CD8-positive, alpha-beta memory T cell (primary cell): ENCODE results near the gene MERTK. TPM values are rescaled to one million over a fixed set of nuclear protein-coding genes. Genes with fewer than 3 reads are reported as not detected.

Source experiments
- CTCF ChIA-PET: fragments of 350-600 bp; sonication (Branson Sonifier 250); formaldehyde crosslinking; loops from one replicate; lab custom pipeline; 2021; ENCODE audit warnings: antibody characterized with exemption; lab: Charles Lee
- POLR2A ChIA-PET: fragments of 350-600 bp; sonication (Branson Sonifier 250); formaldehyde crosslinking; loops from one replicate; lab custom pipeline; 2021; ENCODE audit warnings: antibody characterized with exemption; lab: Charles Lee
- DNase-seq, 5 donors: peaks; one replicate each; pipeline versions ENCODE4 v3.0.0 to v3.0.0-alpha.2; 2020 to 2022; ENCODE audit warnings: mixed read lengths in 1 of 5
- H3K27ac ChIP-seq: one replicate; pipeline ENCODE4 v1.7.0; 2013; ENCODE audit warnings: low read depth, mild to moderate bottlenecking, low read length, moderate library complexity
- H3K27me3 ChIP-seq: 2 replicates; pipeline ENCODE4 v1.7.0; 2013; ENCODE audit warnings: low read length, mild to moderate bottlenecking; ENCODE audit not compliant: insufficient read depth, poor library complexity, severe bottlenecking
- H3K36me3 ChIP-seq: 2 replicates; pipeline ENCODE4 v1.7.0; 2013; ENCODE audit warnings: mild to moderate bottlenecking, low read length, moderate library complexity; ENCODE audit not compliant: insufficient read depth
- H3K4me1 ChIP-seq: 2 replicates; pipeline ENCODE4 v1.7.0; 2013; ENCODE audit warnings: mild to moderate bottlenecking, low read length, moderate library complexity; ENCODE audit not compliant: insufficient read depth
- H3K4me3 ChIP-seq: 2 replicates; pipeline ENCODE4 v1.7.0; 2013; ENCODE audit warnings: mild to moderate bottlenecking, low read length
- H3K9me3 ChIP-seq: 2 replicates; pipeline ENCODE4 v1.7.0; 2013; ENCODE audit warnings: mild to moderate bottlenecking, low read length
- H3K27ac Mint-ChIP-seq, 8 donors: one replicate each; pipeline ENCODE4 v1.8.0; 2020 to 2021; ENCODE audit warnings: mixed read lengths in 8 of 8, mild to moderate bottlenecking in 6 of 8, inconsistent platforms in 3 of 8, moderate library complexity in 3 of 8
- H3K27me3 Mint-ChIP-seq, 2 donors: one replicate each; pipeline ENCODE4 v1.8.0; 2020 to 2021; ENCODE audit warnings: mixed read lengths in 2 of 2, mild to moderate bottlenecking in 1 of 2, moderate library complexity in 1 of 2
- H3K36me3 Mint-ChIP-seq, 3 donors: one replicate each; pipeline ENCODE4 v1.8.0; 2020 to 2021; ENCODE audit warnings: mixed read lengths in 3 of 3, inconsistent platforms in 1 of 3, mild to moderate bottlenecking in 1 of 3
- H3K4me1 Mint-ChIP-seq, 3 donors: one replicate each; pipeline ENCODE4 v1.8.0; 2020 to 2021; ENCODE audit warnings: mixed read lengths in 3 of 3, inconsistent platforms in 1 of 3, mild to moderate bottlenecking in 1 of 3
- H3K4me3 Mint-ChIP-seq, 7 donors: one replicate each; pipeline ENCODE4 v1.8.0; 2020 to 2021; ENCODE audit warnings: mixed read lengths in 7 of 7, mild to moderate bottlenecking in 6 of 7, moderate library complexity in 4 of 7, inconsistent platforms in 2 of 7
- H3K9me3 Mint-ChIP-seq, 5 donors: one replicate each; pipeline ENCODE4 v1.8.0; 2020 to 2022; ENCODE audit warnings: mixed read lengths in 5 of 5, mild to moderate bottlenecking in 3 of 5, moderate library complexity in 2 of 5, inconsistent platforms in 1 of 5
- polyA plus RNA-seq: library from polyadenylated mRNA; unstranded; fragments of 300-500 nt; fragmentation: Illumina TruSeq; gene quantifications from one replicate; pipeline ENCODE4 v1.2.3, GENCODE V29; 2021
- total RNA-seq, 2 experiments: library from RNA; stranded (reverse); gene quantifications; one replicate each; pipeline ENCODE4 v1.2.3, GENCODE V29; 2021

MERTK gene
- total and polyA plus RNA-seq, 3 experiments from 2014 or later, result 0.14 to 0.88 (median 0.75) TPM

DNA sequence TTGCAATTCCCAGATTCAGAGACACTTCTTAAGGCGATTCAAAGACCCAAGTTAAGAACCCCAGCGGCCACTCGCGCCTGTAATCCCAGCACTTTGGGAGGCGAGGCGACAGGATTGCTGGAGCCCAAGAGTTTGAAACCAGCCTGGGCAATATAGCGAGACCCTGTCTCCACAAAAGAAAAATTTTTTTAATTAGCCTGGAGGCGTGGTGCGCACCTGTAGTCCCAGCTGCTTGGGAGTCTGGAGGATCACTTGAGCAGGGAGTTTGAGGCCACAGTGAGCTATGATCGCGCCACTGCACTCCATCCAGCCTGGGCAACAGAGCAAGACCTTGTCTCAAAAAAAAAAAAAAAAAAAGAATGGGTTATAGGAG, 13.8 kb upstream of the MERTK start:
- ChIA-PET POLR2A (interaction anchor here (0.7 kb wide), 1 partner anchor 1363 kb away, joined by 6 read pairs; no protein-coding TSS in a partner anchor), CTCF (no interaction called here)
- no peaks in the 10 kb centered on the region for H3K27me3 ChIP-seq
- H3K4me1 ChIP-seq, result peaks cover 8% of the 10 kb centered on the region
- no peaks in the 10 kb centered on the region for H3K36me3 ChIP-seq
- H3K27me3 Mint-ChIP-seq, result no peaks in the 10 kb centered on the region
- no peak for DNase-seq
- peak overlapping the region; percentile 83 to 99 (median 96) for H3K27ac Mint-ChIP-seq
- H3K27ac ChIP-seq, result peak overlapping the region; percentile 96
- H3K4me1 Mint-ChIP-seq, result peaks cover 12 to 26% (median 19%) of the 10 kb centered on the region in 3 donors
- H3K36me3 Mint-ChIP-seq, result peaks cover 0 to 11% (median 2%) of the 10 kb centered on the region in 3 donors
- H3K9me3 ChIP-seq, result no peaks in the 10 kb centered on the region
- peak overlapping the region; percentile 92 to 98 (median 94) for H3K4me3 Mint-ChIP-seq
- peak overlapping the region; percentile 98 for H3K4me3 ChIP-seq
- no peaks in the 10 kb centered on the region for H3K9me3 Mint-ChIP-seq

DNA sequence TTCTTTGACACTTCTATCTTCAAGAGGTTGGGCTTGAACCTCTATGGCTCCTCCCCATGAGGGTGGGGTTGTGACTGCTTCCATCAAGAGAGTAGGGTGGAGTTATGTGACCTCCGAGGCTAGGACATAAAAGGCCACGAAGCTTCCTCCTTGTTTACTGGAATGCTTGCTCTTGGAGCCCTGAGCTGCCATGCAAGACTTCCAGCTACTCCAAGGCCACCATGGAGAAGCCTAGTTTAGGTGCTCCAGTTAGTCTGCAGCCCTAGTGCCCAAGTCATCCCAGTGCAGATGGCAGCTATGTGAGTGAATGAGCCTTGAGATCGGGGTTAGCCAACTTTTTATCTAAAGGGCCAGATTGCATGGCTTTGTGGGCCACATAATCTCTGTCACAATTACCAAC, 2.4 kb upstream of the MERTK start:
- Mint-ChIP-seq H3K4me3 (peak overlapping the region in 1 of 7 donors; percentile 53), H3K27me3 (peaks cover 12 to 46% of the 10 kb centered on the region in 2 donors), H3K27ac (peak overlapping the region in 1 of 8 donors; percentile 18), H3K9me3 (no peaks in the 10 kb centered on the region), H3K4me1 (peaks cover 5 to 24% (median 16%) of the 10 kb centered on the region in 3 donors), H3K36me3 (no peaks in the 10 kb centered on the region)
- Histone ChIP-seq H3K36me3 (no peaks in the 10 kb centered on the region), H3K27ac (no peak overlapping the region), H3K4me1 (peaks cover 5% of the 10 kb centered on the region), H3K27me3 (no peaks in the 10 kb centered on the region), H3K4me3 (no peak overlapping the region), H3K9me3 (no peaks in the 10 kb centered on the region)
- DNase-seq, result no peak
- ChIA-PET CTCF (interaction anchor here (1.5 kb wide), 1 partner anchor 23 kb away, joined by 3 read pairs; no protein-coding TSS in a partner anchor), POLR2A (no interaction called here)

DNA sequence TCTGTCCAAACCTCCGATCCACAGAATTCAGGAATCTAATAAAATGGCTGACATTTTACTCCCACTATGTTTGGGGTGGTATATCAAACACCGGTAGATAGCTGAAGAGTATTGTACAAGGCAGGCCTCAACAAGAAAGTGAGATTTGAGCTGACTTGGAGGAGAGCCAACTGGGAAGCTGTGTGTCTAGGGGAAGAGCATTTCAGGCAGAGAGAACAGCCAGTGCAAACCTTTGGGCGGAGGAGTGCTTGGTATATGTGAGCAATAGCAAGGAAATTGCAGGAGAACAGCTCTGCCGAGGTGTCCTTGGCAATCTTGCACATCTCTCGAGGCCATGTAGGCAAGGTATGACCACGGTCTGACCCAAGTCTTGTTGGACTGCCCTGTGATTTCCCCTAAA, 1.8 kb upstream of the MERTK start:
- no peaks in the 10 kb centered on the region for H3K9me3 Mint-ChIP-seq
- no peaks in the 10 kb centered on the region for H3K9me3 ChIP-seq
- H3K4me1 ChIP-seq, result peaks cover 5% of the 10 kb centered on the region
- H3K36me3 ChIP-seq, result no peaks in the 10 kb centered on the region
- DNase-seq, result no peak
- peaks cover 5 to 24% (median 16%) of the 10 kb centered on the region in 3 donors for H3K4me1 Mint-ChIP-seq
- no peak overlapping the region for H3K27ac Mint-ChIP-seq
- peaks cover 12 to 46% of the 10 kb centered on the region in 2 donors for H3K27me3 Mint-ChIP-seq
- CTCF ChIA-PET, result interaction anchor here (1.5 kb wide), 1 partner anchor 23 kb away, joined by 3 read pairs; no protein-coding TSS in a partner anchor
- H3K27ac ChIP-seq, result no peak overlapping the region
- no peak overlapping the region for H3K4me3 ChIP-seq
- no peaks in the 10 kb centered on the region for H3K27me3 ChIP-seq
- H3K36me3 Mint-ChIP-seq, result no peaks in the 10 kb centered on the region
- POLR2A ChIA-PET, result no interaction called here
- peak overlapping the region in 6 of 7 donors; percentile 29 to 57 (median 40) for H3K4me3 Mint-ChIP-seq

DNA sequence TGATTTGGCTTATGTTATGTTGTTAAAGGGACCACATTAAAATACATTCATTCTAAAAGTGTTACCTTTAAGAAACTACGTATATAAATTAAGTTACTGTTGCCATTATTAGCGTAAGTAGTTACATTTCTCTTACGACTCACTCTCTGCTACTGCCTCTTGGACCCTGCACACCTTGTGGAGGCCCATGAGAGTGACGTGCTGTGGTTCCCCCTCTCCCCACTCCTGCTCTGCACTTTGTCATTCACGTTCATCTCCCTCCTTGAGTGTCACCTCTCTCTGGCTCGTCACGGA, 830 bp upstream of the MERTK start:
- DNase-seq, result no peak
- H3K4me3 ChIP-seq, result peak overlapping the region; percentile 44
- no peaks in the 10 kb centered on the region for H3K36me3 ChIP-seq
- H3K9me3 Mint-ChIP-seq, result no peaks in the 10 kb centered on the region
- peak overlapping the region in 1 of 8 donors; percentile 21 for H3K27ac Mint-ChIP-seq
- peaks cover 5 to 24% (median 16%) of the 10 kb centered on the region in 3 donors for H3K4me1 Mint-ChIP-seq
- no peaks in the 10 kb centered on the region for H3K9me3 ChIP-seq
- H3K27me3 ChIP-seq, result no peaks in the 10 kb centered on the region
- H3K27me3 Mint-ChIP-seq, result peaks cover 12 to 46% of the 10 kb centered on the region in 2 donors
- no peak overlapping the region for H3K27ac ChIP-seq
- no peaks in the 10 kb centered on the region for H3K36me3 Mint-ChIP-seq
- POLR2A ChIA-PET, result no interaction called here
- peaks cover 5% of the 10 kb centered on the region for H3K4me1 ChIP-seq
- H3K4me3 Mint-ChIP-seq, result peak overlapping the region; percentile 70 to 88 (median 77)
- CTCF ChIA-PET, result no interaction called here

DNA sequence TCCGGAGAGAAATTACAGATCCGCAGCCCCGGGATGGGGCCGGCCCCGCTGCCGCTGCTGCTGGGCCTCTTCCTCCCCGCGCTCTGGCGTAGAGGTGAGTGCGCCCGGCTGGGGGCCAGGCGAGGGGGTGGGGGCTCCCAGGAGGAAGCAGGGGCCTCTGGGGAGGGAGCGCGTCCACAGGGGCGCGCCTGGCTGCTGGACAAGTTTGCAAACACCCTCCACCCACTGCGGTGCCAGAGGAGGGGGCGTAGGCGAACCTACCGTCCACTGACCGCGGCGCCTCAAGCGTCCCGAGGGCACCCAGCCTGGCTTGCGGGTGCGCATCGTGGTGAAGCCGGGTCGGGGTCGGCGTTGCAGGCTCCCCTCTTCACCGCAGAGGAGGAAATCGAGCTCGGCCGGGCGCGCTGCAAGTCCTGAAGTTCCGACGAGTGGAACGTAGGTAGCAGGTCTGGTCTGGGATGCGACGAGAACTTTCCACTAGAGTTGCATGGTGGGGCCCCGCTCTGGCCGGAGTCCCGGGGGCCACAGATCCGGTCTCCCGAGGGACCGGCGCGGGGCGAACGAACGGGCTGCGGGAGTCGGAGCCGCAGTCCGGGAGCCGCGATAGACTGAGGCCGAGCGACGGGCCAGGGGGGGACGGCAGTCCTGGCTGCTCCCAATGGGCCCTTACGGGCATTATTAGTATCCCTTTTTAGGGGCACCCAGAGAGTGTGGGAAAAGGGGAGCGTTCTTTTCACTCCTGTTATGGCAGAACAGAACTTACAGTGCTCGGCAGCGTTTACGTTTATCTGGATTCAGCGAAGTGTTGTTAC, 502 bp downstream of the MERTK start:
- CTCF ChIA-PET, result no interaction called here
- Histone ChIP-seq H3K9me3 (no peaks in the 10 kb centered on the region), H3K27me3 (no peaks in the 10 kb centered on the region), H3K36me3 (no peaks in the 10 kb centered on the region), H3K4me1 (peaks cover 5% of the 10 kb centered on the region), H3K27ac (no peak overlapping the region), H3K4me3 (peak overlapping the region; percentile 50)
- no peaks in the 10 kb centered on the region for H3K36me3 Mint-ChIP-seq
- H3K4me3 Mint-ChIP-seq, result peak overlapping the region; percentile 73 to 85 (median 79)
- H3K27ac Mint-ChIP-seq, result peak overlapping the region in 1 of 8 donors; percentile 43
- peaks cover 5 to 24% (median 16%) of the 10 kb centered on the region in 3 donors for H3K4me1 Mint-ChIP-seq
- H3K9me3 Mint-ChIP-seq, result no peaks in the 10 kb centered on the region
- peak in 3 of 5 donors; percentile 9 to 47 (median 21) for DNase-seq
- peaks cover 12 to 40% of the 10 kb centered on the region in 2 donors for H3K27me3 Mint-ChIP-seq
- POLR2A ChIA-PET, result no interaction called here

DNA sequence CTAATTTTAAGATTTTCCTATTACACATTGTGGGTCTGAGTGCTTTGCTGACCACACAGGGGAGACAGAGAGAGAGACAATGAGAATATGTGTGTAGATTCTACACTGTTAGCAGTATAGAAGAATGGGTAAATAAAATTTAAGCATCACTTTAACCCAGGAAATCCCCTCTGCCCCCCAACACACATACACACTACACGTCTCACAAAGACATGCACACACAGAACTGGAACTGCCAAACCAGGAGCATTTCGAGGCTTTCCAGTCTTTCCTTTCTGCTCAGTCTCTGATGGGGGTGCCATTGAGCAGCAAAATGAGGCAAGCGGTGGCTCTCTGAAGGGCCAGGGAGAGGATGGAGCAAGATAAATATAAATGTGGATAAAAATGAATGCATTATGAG, 2.5 kb downstream of the MERTK start:
- H3K27me3 ChIP-seq, result no peaks in the 10 kb centered on the region
- H3K4me3 ChIP-seq, result no peak overlapping the region
- H3K27ac Mint-ChIP-seq, result no peak overlapping the region
- H3K27me3 Mint-ChIP-seq, result peaks cover 12 to 27% of the 10 kb centered on the region in 2 donors
- peak overlapping the region in 1 of 7 donors; percentile 85 for H3K4me3 Mint-ChIP-seq
- ChIA-PET POLR2A (no interaction called here), CTCF (interaction anchor here (1.3 to 1.7 kb wide), 2 partner anchors 10 to 13 kb away, joined by 3 to 4 read pairs; no protein-coding TSS in a partner anchor)
- H3K36me3 ChIP-seq, result no peaks in the 10 kb centered on the region
- no peaks in the 10 kb centered on the region for H3K9me3 Mint-ChIP-seq
- DNase-seq, result no peak
- no peaks in the 10 kb centered on the region for H3K36me3 Mint-ChIP-seq
- no peak overlapping the region for H3K27ac ChIP-seq
- H3K4me1 Mint-ChIP-seq, result peaks cover 5 to 24% (median 16%) of the 10 kb centered on the region in 3 donors
- no peaks in the 10 kb centered on the region for H3K9me3 ChIP-seq
- H3K4me1 ChIP-seq, result peaks cover 5% of the 10 kb centered on the region

DNA sequence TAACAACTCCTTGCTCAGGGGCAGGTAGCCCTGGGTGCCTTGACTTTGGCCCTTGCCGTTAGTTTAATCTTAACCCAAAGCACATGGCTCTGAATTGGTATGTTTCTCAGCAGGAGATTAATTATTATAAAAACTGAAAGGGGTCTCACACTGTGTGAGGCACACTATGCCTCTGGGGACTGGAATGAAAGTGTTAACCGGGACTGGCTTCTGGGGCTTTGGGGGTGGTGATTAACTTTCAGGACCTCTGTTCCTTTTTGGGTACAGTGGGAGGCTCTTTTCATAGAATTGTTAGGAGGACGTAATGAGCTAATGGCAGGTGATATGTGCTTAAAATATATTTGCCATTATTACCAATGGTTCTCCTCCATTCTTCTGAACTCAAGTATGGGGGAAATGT, 5.1 kb downstream of the MERTK start:
- Mint-ChIP-seq H3K36me3 (no peaks in the 10 kb centered on the region), H3K27me3 (peaks cover 8 to 12% of the 10 kb centered on the region in 2 donors), H3K27ac (no peak overlapping the region), H3K4me3 (no peak overlapping the region), H3K4me1 (peaks cover 0 to 25% (median 9%) of the 10 kb centered on the region in 3 donors), H3K9me3 (no peaks in the 10 kb centered on the region)
- Histone ChIP-seq H3K4me3 (no peak overlapping the region), H3K9me3 (no peaks in the 10 kb centered on the region), H3K27me3 (no peaks in the 10 kb centered on the region), H3K36me3 (no peaks in the 10 kb centered on the region), H3K27ac (no peak overlapping the region), H3K4me1 (peaks cover 7% of the 10 kb centered on the region)
- no peak for DNase-seq
- ChIA-PET POLR2A (no interaction called here), CTCF (interaction anchor here (1.3 kb wide), 1 partner anchor 16 kb away, joined by 3 read pairs; no protein-coding TSS in a partner anchor)

DNA sequence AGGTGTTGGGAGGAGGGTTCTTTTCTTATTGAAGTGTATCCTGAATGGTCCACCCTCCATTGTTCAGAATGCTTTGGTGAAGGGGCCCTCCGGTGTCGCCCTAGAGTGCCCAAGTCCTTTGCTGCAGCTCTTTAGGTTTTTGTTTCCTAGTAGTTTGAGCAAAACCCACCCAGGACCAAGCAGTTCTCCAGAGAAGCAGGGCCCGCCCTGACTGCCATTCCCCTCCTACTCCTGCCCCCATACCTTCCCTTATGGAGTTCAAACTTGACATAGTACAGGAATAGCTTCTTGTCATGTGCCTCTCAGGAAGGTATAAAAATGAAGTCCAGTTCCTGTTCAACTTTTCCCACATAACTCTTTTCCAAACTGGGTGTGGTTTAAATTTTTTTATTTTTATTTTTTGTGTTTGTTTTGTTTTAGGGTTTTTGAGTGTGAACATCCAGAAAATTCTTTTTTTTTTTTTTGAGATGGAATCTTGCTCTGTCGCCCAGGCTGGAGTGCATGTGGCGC, 5.6 kb downstream of the MERTK start:
- no peak overlapping the region for H3K4me3 ChIP-seq
- no peak overlapping the region for H3K4me3 Mint-ChIP-seq
- no peak for DNase-seq
- H3K4me1 ChIP-seq, result peaks cover 7% of the 10 kb centered on the region
- no peak overlapping the region for H3K27ac ChIP-seq
- H3K27ac Mint-ChIP-seq, result no peak overlapping the region
- H3K9me3 Mint-ChIP-seq, result no peaks in the 10 kb centered on the region
- H3K36me3 ChIP-seq, result no peaks in the 10 kb centered on the region
- H3K27me3 Mint-ChIP-seq, result peaks cover 8 to 12% of the 10 kb centered on the region in 2 donors
- H3K4me1 Mint-ChIP-seq, result peaks cover 0 to 25% (median 9%) of the 10 kb centered on the region in 3 donors
- no peaks in the 10 kb centered on the region for H3K9me3 ChIP-seq
- ChIA-PET POLR2A (no interaction called here), CTCF (interaction anchor here (1.3 kb wide), 1 partner anchor 15 kb away, joined by 3 read pairs; no protein-coding TSS in a partner anchor)
- no peaks in the 10 kb centered on the region for H3K27me3 ChIP-seq
- H3K36me3 Mint-ChIP-seq, result no peaks in the 10 kb centered on the region
